Left colon (tissue), 2 donors: ENCODE measurements around the gene A4GALT. TPM values are rescaled to one million over a fixed set of nuclear protein-coding genes. Genes with fewer than 3 reads are reported as not detected.

Source experiments
- ATAC-seq: fragments of 200-7000 bp; cut with Tn5 transposase; one replicate; pipeline ENCODE4 v1.9.1; 2020; ENCODE audit warnings: mild to moderate bottlenecking, moderate library complexity
- DNase-seq, 2 donors: peaks; one replicate each; pipeline ENCODE4 v3.0.0-alpha.2; 2020
- intact Hi-C, 2 donors: fragments of 100-400 bp; cut with DNase I in 1 of 2; cut with micrococcal nuclease in 1 of 2; formaldehyde crosslinking; loops; one replicate each; pipeline versions ENCODE4 v1.11.2 to v1.14.0; 2022; cut with DNase I, micrococcal nuclease
- total RNA-seq, 2 donors: library from RNA; stranded (reverse); fragmentation: NEBNext Ultra II Directional; extraction: Animal tissue kit (Norgen Biotek cat#: 25700); gene quantifications; one replicate each; pipeline ENCODE4 v1.2.1, GENCODE V29; 2021
- donor health status: DM: no; HTN: no; CAD: no.
- donor health status: DM: yes; HTN: yes; CAD: no.

The A4GALT gene
- total RNA-seq, 2 donors from 2014 or later = 5.1 to 6.3 TPM

GRCh38 chr22:42645341-42645937, 75.2 kb downstream of the A4GALT start:
- ATAC-seq = no peak
- intact Hi-C loops = no loop called here
- peak in 1 of 2 donors; percentile 30 for DNase-seq

- intact Hi-C loops = no loop called here
- DNase-seq (peak in 1 of 2 donors; percentile 57), ATAC-seq (no peak)
These were observed 76.0 kb downstream of the A4GALT start for GRCh38 chr22:42644422-42645340.

GRCh38 chr22:42643634-42644421, 76.8 kb downstream of the A4GALT start:
- no peak for ATAC-seq
- DNase-seq = no peak
- intact Hi-C loops = no loop called here

GRCh38 chr22:42642806-42643633, 77.7 kb downstream of the A4GALT start:
- ATAC-seq = peak; percentile 7
- intact Hi-C loops = no loop called here
- no peak for DNase-seq

Other genes starting within 250 kb of the A4GALT start
- gene RRP7A, start 201.1 kb downstream of the A4GALT start, total RNA-seq = 10 to 100 TPM; 33.8 to 42.4 TPM
- under 1 TPM; 0.73 to 0.92 TPM for gene SERHL2, start 166.9 kb downstream of the A4GALT start, total RNA-seq
- gene POLDIP3, start 106.0 kb downstream of the A4GALT start, total RNA-seq = 10 to 100 TPM; 48.9 to 61.3 TPM
- gene ATP5MGL, start 80.3 kb downstream of the A4GALT start, total RNA-seq = under 1 TPM; 0.34 to 0.89 TPM
- gene CYB5R3, start 71.5 kb downstream of the A4GALT start, total RNA-seq = 100 to 1,000 TPM; 157 to 192 TPM
- gene ARFGAP3, start 136.4 kb upstream of the A4GALT start, total RNA-seq = 10 to 100 TPM; 36.9 to 42.1 TPM